CD4-positive, alpha-beta T cell (primary cell): ENCODE results near the gene TMEM43. TPM values are rescaled to one million over a fixed set of nuclear protein-coding genes. Genes with fewer than 3 reads are reported as not detected.

Source experiments
- ATAC-seq: fragments of 200-7000 bp; cut with Tn5 transposase; one replicate; pipeline ENCODE4 v1.10.0; 2022; ENCODE audit warnings: mild to moderate bottlenecking; ENCODE audit not compliant: poor library complexity
- CTCF ChIA-PET: fragments of 350-600 bp; sonication (Branson Sonifier 250); formaldehyde crosslinking; loops from one replicate; lab custom pipeline; 2021; ENCODE audit warnings: antibody characterized with exemption, inconsistent platforms; lab: Charles Lee
- POLR2A ChIA-PET: fragments of 350-600 bp; sonication (Branson Sonifier 250); formaldehyde crosslinking; loops from one replicate; lab custom pipeline; 2021; ENCODE audit warnings: antibody characterized with exemption, inconsistent platforms; lab: Charles Lee
- DNase-seq, 14 experiments: peaks; one replicate each; pipeline ENCODE4 v3.0.0-alpha.2; 2013 to 2020; ENCODE audit warnings: mixed read lengths in 2 of 14
- H3K27ac ChIP-seq, 2 donors: one replicate each; pipeline versions ENCODE4 v1.5.1 to v1.7.0; 2013; ENCODE audit warnings: low read length in 2 of 2, low read depth in 1 of 2, mild to moderate bottlenecking in 1 of 2
- H3K27me3 ChIP-seq, 2 experiments: 1 replicate in 1 of 2; 2 replicates in 1 of 2; pipeline versions ENCODE4 v1.6.1 to v1.7.0; 2013; ENCODE audit warnings: low read length in 2 of 2, control low read depth in 1 of 2, mild to moderate bottlenecking in 1 of 2, moderate library complexity in 1 of 2; ENCODE audit not compliant: insufficient read depth in 2 of 2, control insufficient read depth in 1 of 2
- H3K36me3 ChIP-seq: one replicate; pipeline ENCODE4 v1.6.1; 2013; ENCODE audit warnings: low read length, control low read depth; ENCODE audit not compliant: insufficient read depth
- H3K4me1 ChIP-seq: one replicate; pipeline ENCODE4 v1.6.1; 2013; ENCODE audit warnings: low read length, control low read depth; ENCODE audit not compliant: insufficient read depth
- H3K4me3 ChIP-seq: one replicate; pipeline ENCODE4 v1.5.1; 2013; ENCODE audit warnings: mild to moderate bottlenecking, low read length, moderate library complexity
- H3K9me3 ChIP-seq, 2 experiments: 1 replicate in 1 of 2; 2 replicates in 1 of 2; pipeline versions ENCODE4 v1.6.1 to v1.7.0; 2013; ENCODE audit warnings: low read length in 2 of 2, mild to moderate bottlenecking in 2 of 2, control low read depth in 1 of 2, moderate library complexity in 1 of 2; ENCODE audit not compliant: control insufficient read depth in 1 of 2, insufficient read depth in 1 of 2
- H3K27ac Mint-ChIP-seq: one replicate; pipeline ENCODE4 v1.8.0; 2020; ENCODE audit warnings: mixed read lengths
- H3K27me3 Mint-ChIP-seq: one replicate; pipeline ENCODE4 v1.8.0; 2021; ENCODE audit warnings: mixed read lengths
- H3K36me3 Mint-ChIP-seq: one replicate; pipeline ENCODE4 v1.8.0; 2021; ENCODE audit warnings: low read depth, mixed read lengths
- H3K4me1 Mint-ChIP-seq: one replicate; pipeline ENCODE4 v1.8.0; 2021; ENCODE audit warnings: low read depth, mixed read lengths
- H3K4me3 Mint-ChIP-seq: one replicate; pipeline ENCODE4 v1.8.0; 2020; ENCODE audit warnings: mild to moderate bottlenecking, mixed read lengths
- H3K9me3 Mint-ChIP-seq: one replicate; pipeline ENCODE4 v1.8.0; 2020; ENCODE audit warnings: mixed read lengths
- intact Hi-C, 2 experiments: fragments of 100-400 bp; cut with DNase I in 1 of 2; cut with micrococcal nuclease in 1 of 2; formaldehyde crosslinking; loops; one replicate each; pipeline versions ENCODE4 v1.15.1 to v1.9.0; 2023 to 2025; cut with DNase I, micrococcal nuclease
- total RNA-seq, 174 experiments: library from RNA in 2 of 174; stranded (reverse) in 2 of 174; gene quantifications; one replicate each; pipeline ENCODE4 v1.2.3 and lab custom pipeline; 2021 to 2026
- TF ChIP-seq, protein P1 (sequence below): fragments of 200-600 bp; IDR thresholded peaks from one replicate; pipeline ENCODE4 v1.8.0; 2022; ENCODE audit warnings: antibody characterized with exemption, mild to moderate bottlenecking

TMEM43 gene
- total RNA-seq, 2 experiments from 2014 or later: 24.8 to 27.6 TPM

DNA sequence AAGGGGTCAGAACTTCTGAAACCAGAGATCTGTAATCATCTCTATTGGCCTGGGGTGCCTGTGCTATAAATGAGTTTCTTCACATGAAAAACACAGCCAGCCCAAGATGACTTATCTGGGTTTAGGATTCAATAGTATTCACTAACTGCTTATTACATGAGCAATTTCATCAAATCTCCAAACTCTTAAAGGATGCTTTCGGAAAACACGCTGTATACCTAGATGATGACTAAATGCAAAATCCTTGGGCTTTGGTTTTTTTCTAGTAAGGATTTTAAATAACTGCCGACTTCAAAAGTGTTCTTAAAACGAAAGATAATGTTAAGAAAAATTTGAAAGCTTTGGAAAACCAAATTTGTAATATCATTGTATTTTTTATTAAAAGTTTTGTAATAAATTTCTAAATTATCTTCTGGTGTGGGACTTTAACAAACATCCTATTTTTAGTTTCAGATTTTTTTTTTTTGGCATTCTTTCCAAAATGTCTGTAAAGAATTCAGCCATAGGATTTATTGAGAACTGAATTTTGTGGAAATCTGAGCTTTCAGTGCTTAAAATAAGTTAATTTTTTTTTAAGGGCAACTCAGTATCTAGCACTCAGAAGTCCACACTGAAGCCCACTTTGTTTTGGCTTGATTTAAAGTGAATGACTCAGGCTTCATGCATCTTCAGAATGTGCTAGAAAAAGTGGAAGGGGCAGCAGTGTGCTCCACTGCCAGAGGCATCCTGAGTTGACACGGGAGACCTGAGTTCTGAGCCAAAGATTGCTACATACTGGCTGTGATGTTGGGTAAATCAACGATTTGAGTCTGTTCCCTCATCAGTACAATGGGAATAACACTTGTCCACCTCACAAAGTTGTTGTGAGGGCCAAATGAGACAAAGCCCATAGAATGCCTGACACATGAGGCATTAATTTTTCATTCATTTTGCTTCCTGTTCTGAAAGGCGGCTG, 18.7 kb downstream of the TMEM43 start:
- Mint-ChIP-seq H3K36me3 (peaks cover 71% of the 10 kb centered on the region), H3K27ac (peak overlapping the region; percentile 96), H3K4me1 (peaks cover 59% of the 10 kb centered on the region), H3K27me3 (no peaks in the 10 kb centered on the region), H3K9me3 (no peaks in the 10 kb centered on the region), H3K4me3 (peak overlapping the region; percentile 66)
- H3K4me3 ChIP-seq: no peak overlapping the region
- no peaks in the 10 kb centered on the region for H3K9me3 ChIP-seq
- POLR2A ChIA-PET: interaction anchor here (0.6 to 8.7 kb wide), 14 partner anchors 9 to 803 kb away, joined by 3 to 106 read pairs (median 4); partner anchors contain the start of genes CCDC174, CHCHD4, LSM3 and TMEM43
- H3K27me3 ChIP-seq: no peaks in the 10 kb centered on the region
- H3K4me1 ChIP-seq: peaks cover 67% of the 10 kb centered on the region
- peak in 2 of 14 experiments; percentile 20 to 47 for DNase-seq
- CTCF ChIA-PET: interaction anchor here (0.9 to 5.9 kb wide), 9 partner anchors 9 to 247 kb away, joined by 3 to 44 read pairs (median 4); partner anchors contain the start of genes CHCHD4, LSM3, TMEM43 and XPC
- H3K36me3 ChIP-seq: peaks cover 67% of the 10 kb centered on the region
- intact Hi-C loops: loop anchor here (1.0 to 10.0 kb wide), 3 partner anchors 31 to 951 kb away; partner anchors contain the start of gene RBSN (in 1 of the 2)
- peak overlapping the region; percentile 90 to 98 for H3K27ac ChIP-seq
- no peak for ATAC-seq
- TF ChIP-seq, protein P1, sequence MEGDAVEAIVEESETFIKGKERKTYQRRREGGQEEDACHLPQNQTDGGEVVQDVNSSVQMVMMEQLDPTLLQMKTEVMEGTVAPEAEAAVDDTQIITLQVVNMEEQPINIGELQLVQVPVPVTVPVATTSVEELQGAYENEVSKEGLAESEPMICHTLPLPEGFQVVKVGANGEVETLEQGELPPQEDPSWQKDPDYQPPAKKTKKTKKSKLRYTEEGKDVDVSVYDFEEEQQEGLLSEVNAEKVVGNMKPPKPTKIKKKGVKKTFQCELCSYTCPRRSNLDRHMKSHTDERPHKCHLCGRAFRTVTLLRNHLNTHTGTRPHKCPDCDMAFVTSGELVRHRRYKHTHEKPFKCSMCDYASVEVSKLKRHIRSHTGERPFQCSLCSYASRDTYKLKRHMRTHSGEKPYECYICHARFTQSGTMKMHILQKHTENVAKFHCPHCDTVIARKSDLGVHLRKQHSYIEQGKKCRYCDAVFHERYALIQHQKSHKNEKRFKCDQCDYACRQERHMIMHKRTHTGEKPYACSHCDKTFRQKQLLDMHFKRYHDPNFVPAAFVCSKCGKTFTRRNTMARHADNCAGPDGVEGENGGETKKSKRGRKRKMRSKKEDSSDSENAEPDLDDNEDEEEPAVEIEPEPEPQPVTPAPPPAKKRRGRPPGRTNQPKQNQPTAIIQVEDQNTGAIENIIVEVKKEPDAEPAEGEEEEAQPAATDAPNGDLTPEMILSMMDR: no peak

DNA sequence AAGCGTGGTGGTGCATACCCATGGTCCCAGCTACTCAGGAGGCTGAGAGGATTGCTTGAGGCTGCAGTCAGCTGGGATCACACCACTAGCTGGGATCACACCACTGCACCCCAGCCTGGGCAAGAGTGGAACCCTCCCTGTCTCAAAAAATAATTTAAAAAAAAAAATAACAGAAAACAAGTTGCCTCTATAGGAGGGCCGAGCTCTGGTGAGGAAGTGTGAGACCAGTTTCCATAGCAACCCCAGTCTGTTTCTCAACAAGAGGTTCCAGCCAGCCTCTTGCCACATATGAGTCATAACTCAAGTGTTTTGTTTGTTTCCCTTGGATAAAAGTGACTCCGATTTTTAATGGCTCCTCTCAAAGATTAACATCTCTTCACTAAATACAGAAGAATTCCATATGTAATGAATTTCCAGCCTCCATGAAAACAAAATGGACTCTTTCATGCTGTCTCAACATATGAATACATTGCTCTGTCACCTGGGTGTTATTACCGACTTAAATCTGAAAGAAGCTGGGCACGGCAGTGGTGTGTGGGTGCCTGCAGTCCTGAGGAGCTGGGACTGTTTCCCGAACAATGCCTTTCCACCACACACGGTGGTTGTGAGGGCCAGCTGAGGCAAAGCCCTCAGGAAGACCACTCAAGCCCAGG, 19.7 kb downstream of the TMEM43 start:
- H3K27me3 Mint-ChIP-seq: no peaks in the 10 kb centered on the region
- DNase-seq (peak; percentile 38 to 97 (median 66)), ATAC-seq (peak; percentile 65)
- POLR2A ChIA-PET: interaction anchor here (0.6 to 8.7 kb wide), 10 partner anchors 11 to 802 kb away, joined by 3 to 106 read pairs (median 5); partner anchors contain the start of genes CCDC174, CHCHD4, LSM3 and TMEM43
- no peaks in the 10 kb centered on the region for H3K9me3 Mint-ChIP-seq
- Histone ChIP-seq H3K27me3 (no peaks in the 10 kb centered on the region), H3K27ac (peak overlapping the region; percentile 93 to 98), H3K4me1 (peaks cover 67% of the 10 kb centered on the region), H3K9me3 (no peaks in the 10 kb centered on the region), H3K36me3 (peaks cover 61% of the 10 kb centered on the region), H3K4me3 (peak overlapping the region; percentile 26)
- H3K4me3 Mint-ChIP-seq: peak overlapping the region; percentile 66
- intact Hi-C loops: loop anchor here (1.0 to 10.0 kb wide), 4 partner anchors 30 to 950 kb away; partner anchors contain the start of gene RBSN (in 1 of the 2)
- CTCF ChIA-PET: interaction anchor here (1.1 to 5.9 kb wide), 8 partner anchors 8 to 248 kb away, joined by 3 to 44 read pairs (median 4); partner anchors contain the start of genes CHCHD4, LSM3, TMEM43 and XPC
- TF ChIP-seq, protein P1: no peak
- peaks cover 77% of the 10 kb centered on the region for H3K36me3 Mint-ChIP-seq
- H3K27ac Mint-ChIP-seq: peak overlapping the region; percentile 96
- peaks cover 59% of the 10 kb centered on the region for H3K4me1 Mint-ChIP-seq

DNA sequence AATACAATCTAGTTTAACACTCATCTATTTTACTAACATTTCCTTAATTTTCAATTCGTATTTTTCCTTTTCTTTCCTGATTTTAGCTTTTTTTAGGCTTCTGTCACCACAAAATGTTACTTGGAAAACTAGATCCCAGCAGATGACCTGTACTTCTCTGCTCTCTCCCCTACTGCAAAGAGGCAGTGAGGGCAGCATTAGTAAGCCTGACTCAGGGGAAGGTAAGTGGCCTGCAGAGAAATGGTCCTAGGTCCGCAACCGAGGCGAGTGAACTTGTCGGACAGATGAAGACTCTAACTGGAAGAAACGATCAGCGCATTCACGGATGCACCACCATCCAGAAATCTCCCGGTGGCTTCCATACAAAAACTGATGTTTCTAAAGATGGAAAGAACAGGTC, 20.4 kb downstream of the TMEM43 start:
- intact Hi-C loops: loop anchor here in 1 of 2 experiments (2.0 to 10.0 kb wide), 3 partner anchors 30 to 950 kb away; partner anchors contain the start of gene RBSN
- ChIA-PET CTCF (interaction anchor here (1.2 to 5.9 kb wide), 6 partner anchors 17 to 249 kb away, joined by 3 to 44 read pairs (median 6); partner anchors contain the start of genes CHCHD4, LSM3, TMEM43 and XPC), POLR2A (interaction anchor here (0.9 to 8.7 kb wide), 7 partner anchors 14 to 506 kb away, joined by 3 to 106 read pairs (median 6); partner anchors contain the start of genes CCDC174, CHCHD4, LSM3 and TMEM43)
- H3K4me3 ChIP-seq: no peak overlapping the region
- TF ChIP-seq, protein P1: no peak
- H3K4me1 ChIP-seq: peaks cover 63% of the 10 kb centered on the region
- Mint-ChIP-seq H3K9me3 (no peaks in the 10 kb centered on the region), H3K27ac (peak overlapping the region; percentile 96), H3K4me3 (peak overlapping the region; percentile 56), H3K4me1 (peaks cover 58% of the 10 kb centered on the region), H3K27me3 (no peaks in the 10 kb centered on the region), H3K36me3 (peaks cover 78% of the 10 kb centered on the region)
- H3K9me3 ChIP-seq: no peaks in the 10 kb centered on the region
- H3K36me3 ChIP-seq: peaks cover 59% of the 10 kb centered on the region
- H3K27ac ChIP-seq: peak overlapping the region; percentile 93 to 98
- no peaks in the 10 kb centered on the region for H3K27me3 ChIP-seq
- ATAC-seq (no peak), DNase-seq (peak in 2 of 14 experiments; percentile 29 to 31)
